ENCODE results near the gene RBP3. TPM values are rescaled to one million over a fixed set of nuclear protein-coding genes. Genes with fewer than 3 reads are reported as not detected.

The RBP3 gene
- polyA plus RNA-seq, 3 donors, result not detected

GRCh38 chr10:47371629-47372485, 23.7 kb downstream of the RBP3 start:
- intact Hi-C loops (cut with micrococcal nuclease), result no loop called here
- WGBS (ENCODE audit: insufficient coverage), result 100% methylated on average over 1 of the region's 7 CpGs
- Mint-ChIP-seq H3K4me3 (no peak overlapping the region), H3K27me3 (ENCODE audit: low read depth in 3 of 3) (peaks cover 5 to 11% (median 10%) of the 10 kb centered on the region in 3 donors), H3K9me3 (no peaks in the 10 kb centered on the region), H3K27ac (no peak overlapping the region), H3K36me3 (no peaks in the 10 kb centered on the region), H3K4me1 (peaks cover 6% of the 10 kb centered on the region)
- no peaks in the 10 kb centered on the region for H4K20me1 ChIP-seq (ENCODE audit: insufficient read depth, low read length)
- no peak overlapping the region for H2AFZ ChIP-seq (ENCODE audit: insufficient read depth, low read depth, low read length, poor library complexity, severe bottlenecking)
- H3K9ac ChIP-seq (ENCODE audit: insufficient read depth, low read length, poor library complexity, severe bottlenecking), result no peak overlapping the region
- no peak overlapping the region for H3K4me2 ChIP-seq (replicated peaks; ENCODE audit: extremely low read depth, low read length, poor library complexity, severe bottlenecking)
- no peak overlapping the region for H3K27ac ChIP-seq (ENCODE audit: low read depth in 1 of 2, low read length in 2 of 2)
- no peak for TF ChIP-seq CTCF (IDR thresholded peaks at IDR 0.05)
- H3K9me3 ChIP-seq (replicated peaks in 1 of 2; ENCODE audit: control insufficient read depth in 1 of 2, insufficient read depth in 1 of 2, low read length in 2 of 2), result no peaks in the 10 kb centered on the region
- H3K4me1 ChIP-seq (ENCODE audit: control insufficient read depth in 1 of 2, insufficient read depth in 2 of 2, low read length in 2 of 2), result no peaks in the 10 kb centered on the region
- H3K36me3 ChIP-seq (replicated peaks in 1 of 2; ENCODE audit: control insufficient read depth in 1 of 2, insufficient read depth in 2 of 2, low read length in 2 of 2), result no peaks in the 10 kb centered on the region
- H3K4me3 ChIP-seq (replicated peaks in 1 of 3; ENCODE audit: low read depth in 2 of 3, low read length in 3 of 3), result no peak overlapping the region
- peaks cover under 1 to 5% of the 10 kb centered on the region in 2 donors for H3K27me3 ChIP-seq (ENCODE audit: control insufficient read depth in 2 of 2, insufficient read depth in 2 of 2, low read length in 2 of 2)
- DNase-seq, result no peak
- H3K79me2 ChIP-seq (ENCODE audit: insufficient read depth, low read length), result no peaks in the 10 kb centered on the region

GRCh38 chr10:47372726-47373125, 24.6 kb downstream of the RBP3 start:
- Histone ChIP-seq H3K9me3 (replicated peaks in 1 of 2; ENCODE audit: control insufficient read depth in 1 of 2, insufficient read depth in 1 of 2, low read length in 2 of 2) (no peaks in the 10 kb centered on the region), H3K36me3 (replicated peaks in 1 of 2; ENCODE audit: control insufficient read depth in 1 of 2, insufficient read depth in 2 of 2, low read length in 2 of 2) (no peaks in the 10 kb centered on the region), H3K4me2 (replicated peaks; ENCODE audit: extremely low read depth, low read length, poor library complexity, severe bottlenecking) (no peak overlapping the region), H4K20me1 (ENCODE audit: insufficient read depth, low read length) (no peaks in the 10 kb centered on the region), H3K27me3 (ENCODE audit: control insufficient read depth in 2 of 2, insufficient read depth in 2 of 2, low read length in 2 of 2) (peaks cover 6 to 14% of the 10 kb centered on the region in 2 donors), H2AFZ (ENCODE audit: insufficient read depth, low read depth, low read length, poor library complexity, severe bottlenecking) (no peak overlapping the region), H3K4me3 (replicated peaks in 1 of 3; ENCODE audit: low read depth in 2 of 3, low read length in 3 of 3) (no peak overlapping the region), H3K79me2 (ENCODE audit: insufficient read depth, low read length) (no peaks in the 10 kb centered on the region), H3K9ac (ENCODE audit: insufficient read depth, low read length, poor library complexity, severe bottlenecking) (no peak overlapping the region), H3K4me1 (ENCODE audit: control insufficient read depth in 1 of 2, insufficient read depth in 2 of 2, low read length in 2 of 2) (no peaks in the 10 kb centered on the region), H3K27ac (ENCODE audit: low read depth in 1 of 2, low read length in 2 of 2) (no peak overlapping the region)
- no peak overlapping the region for H3K4me3 Mint-ChIP-seq
- no peaks in the 10 kb centered on the region for H3K9me3 Mint-ChIP-seq
- H3K27ac Mint-ChIP-seq, result peak overlapping the region in 1 of 7 donors; percentile 26
- no peak for TF ChIP-seq CTCF (IDR thresholded peaks at IDR 0.05)
- 49% methylated on average over 4 of the region's 6 CpGs for WGBS (ENCODE audit: insufficient coverage)
- peaks cover 6% of the 10 kb centered on the region for H3K4me1 Mint-ChIP-seq
- intact Hi-C loops (cut with micrococcal nuclease), result no loop called here
- H3K27me3 Mint-ChIP-seq (ENCODE audit: low read depth in 3 of 3), result peaks cover 10 to 18% (median 16%) of the 10 kb centered on the region in 3 donors
- H3K36me3 Mint-ChIP-seq, result no peaks in the 10 kb centered on the region
- no peak for DNase-seq
